ENCODE data around the gene KLHL30.

- TF ChIP-seq CTCF (IDR thresholded peaks at IDR 0.05): no peak
- TF ChIP-seq POLR2A (IDR thresholded peaks at IDR 0.05): no peak
Measured at GRCh38 chr2:238187618-238188548, 49.4 kb downstream of the KLHL30 start.

All from heart left ventricle (tissue), 13 donors.